ENCODE results near the gene SEMA4B. TPM values are rescaled to one million over a fixed set of nuclear protein-coding genes. Genes with fewer than 3 reads are reported as not detected.

SEMA4B gene
- total RNA-seq, 2 experiments from 2014 or later = 6.8 to 8.6 TPM

GRCh38 chr15:90165157-90165556, 36.0 kb upstream of the SEMA4B start:
- CTCF ChIA-PET = interaction anchor here (0.6 to 2.0 kb wide), 4 partner anchors 19 to 108 kb away, joined by 3 to 8 read pairs (median 4); no protein-coding TSS in a partner anchor
- no peak for DNase-seq
- Mint-ChIP-seq H3K27me3 (ENCODE audit: low read depth) (no peaks in the 10 kb centered on the region), H3K27ac (no peak overlapping the region), H3K36me3 (ENCODE audit: low read depth) (no peaks in the 10 kb centered on the region), H3K4me3 (no peak overlapping the region), H3K4me1 (ENCODE audit: low read depth) (peaks cover 8% of the 10 kb centered on the region), H3K9me3 (no peaks in the 10 kb centered on the region)
- intact Hi-C loops (cut with micrococcal nuclease) = no loop called here

- no peak overlapping the region for H3K4me3 Mint-ChIP-seq
- intact Hi-C loops (cut with micrococcal nuclease) = no loop called here
- peak; percentile 72 for DNase-seq
- CTCF ChIA-PET = interaction anchor here (0.6 to 2.0 kb wide), 5 partner anchors 15 to 57 kb away, joined by 3 to 8 read pairs (median 3); no protein-coding TSS in a partner anchor
- H3K27ac Mint-ChIP-seq = no peak overlapping the region
- peaks cover 8% of the 10 kb centered on the region for H3K4me1 Mint-ChIP-seq (ENCODE audit: low read depth)
- no peaks in the 10 kb centered on the region for H3K36me3 Mint-ChIP-seq (ENCODE audit: low read depth)
- H3K9me3 Mint-ChIP-seq = no peaks in the 10 kb centered on the region
- no peaks in the 10 kb centered on the region for H3K27me3 Mint-ChIP-seq (ENCODE audit: low read depth)
Measured at GRCh38 chr15:90165659-90166489, 35.3 kb upstream of the SEMA4B start.

- Mint-ChIP-seq H3K4me1 (ENCODE audit: low read depth) (peaks cover 8% of the 10 kb centered on the region), H3K9me3 (no peaks in the 10 kb centered on the region), H3K4me3 (no peak overlapping the region), H3K27ac (no peak overlapping the region), H3K27me3 (ENCODE audit: low read depth) (no peaks in the 10 kb centered on the region), H3K36me3 (ENCODE audit: low read depth) (no peaks in the 10 kb centered on the region)
- CTCF ChIA-PET = interaction anchor here (1.0 kb wide), 1 partner anchor 48 kb away, joined by 5 read pairs; no protein-coding TSS in a partner anchor
- no peak for DNase-seq
- intact Hi-C loops (cut with micrococcal nuclease) = no loop called here
Measured at GRCh38 chr15:90167121-90167520, 34.0 kb upstream of the SEMA4B start.

GRCh38 chr15:90171623-90172022, 29.5 kb upstream of the SEMA4B start:
- Mint-ChIP-seq H3K27ac (no peak overlapping the region), H3K27me3 (ENCODE audit: low read depth) (no peaks in the 10 kb centered on the region), H3K4me3 (no peak overlapping the region), H3K9me3 (no peaks in the 10 kb centered on the region), H3K36me3 (ENCODE audit: low read depth) (no peaks in the 10 kb centered on the region), H3K4me1 (ENCODE audit: low read depth) (no peaks in the 10 kb centered on the region)
- intact Hi-C loops (cut with micrococcal nuclease) = no loop called here
- DNase-seq = no peak
- CTCF ChIA-PET = no interaction called here

- intact Hi-C loops (cut with micrococcal nuclease) = no loop called here
- Mint-ChIP-seq H3K27ac (no peak overlapping the region), H3K4me1 (ENCODE audit: low read depth) (no peaks in the 10 kb centered on the region), H3K4me3 (no peak overlapping the region), H3K9me3 (no peaks in the 10 kb centered on the region), H3K27me3 (ENCODE audit: low read depth) (no peaks in the 10 kb centered on the region), H3K36me3 (ENCODE audit: low read depth) (no peaks in the 10 kb centered on the region)
- CTCF ChIA-PET = interaction anchor here (0.6 to 1.2 kb wide), 2 partner anchors 25 to 52 kb away, joined by 3 read pairs; no protein-coding TSS in a partner anchor
- DNase-seq = no peak
Measured at GRCh38 chr15:90173372-90173771, 27.8 kb upstream of the SEMA4B start.

GRCh38 chr15:90174140-90174875, 26.8 kb upstream of the SEMA4B start:
- CTCF ChIA-PET = no interaction called here
- Mint-ChIP-seq H3K27me3 (ENCODE audit: low read depth) (no peaks in the 10 kb centered on the region), H3K4me3 (no peak overlapping the region), H3K27ac (no peak overlapping the region), H3K36me3 (ENCODE audit: low read depth) (no peaks in the 10 kb centered on the region), H3K4me1 (ENCODE audit: low read depth) (no peaks in the 10 kb centered on the region), H3K9me3 (no peaks in the 10 kb centered on the region)
- intact Hi-C loops (cut with micrococcal nuclease) = no loop called here
- no peak for DNase-seq

- intact Hi-C loops (cut with micrococcal nuclease) = no loop called here
- CTCF ChIA-PET = no interaction called here
- DNase-seq = no peak
- no peaks in the 10 kb centered on the region for H3K9me3 Mint-ChIP-seq
- no peak overlapping the region for H3K4me3 Mint-ChIP-seq
- H3K27me3 Mint-ChIP-seq (ENCODE audit: low read depth) = no peaks in the 10 kb centered on the region
- H3K36me3 Mint-ChIP-seq (ENCODE audit: low read depth) = no peaks in the 10 kb centered on the region
- H3K4me1 Mint-ChIP-seq (ENCODE audit: low read depth) = no peaks in the 10 kb centered on the region
- H3K27ac Mint-ChIP-seq = no peak overlapping the region
Measured at GRCh38 chr15:90177012-90177411, 24.1 kb upstream of the SEMA4B start.

- CTCF ChIA-PET = interaction anchor here (0.6 to 0.7 kb wide), 5 partner anchors 15 to 41 kb away, joined by 3 to 6 read pairs (median 3); no protein-coding TSS in a partner anchor
- Mint-ChIP-seq H3K4me3 (no peak overlapping the region), H3K36me3 (ENCODE audit: low read depth) (no peaks in the 10 kb centered on the region), H3K27ac (no peak overlapping the region), H3K27me3 (ENCODE audit: low read depth) (no peaks in the 10 kb centered on the region), H3K4me1 (ENCODE audit: low read depth) (peaks cover under 1% of the 10 kb centered on the region), H3K9me3 (no peaks in the 10 kb centered on the region)
- no peak for DNase-seq
- intact Hi-C loops (cut with micrococcal nuclease) = no loop called here
Measured at GRCh38 chr15:90178468-90179435, 22.4 kb upstream of the SEMA4B start.

- intact Hi-C loops (cut with micrococcal nuclease) = no loop called here
- DNase-seq = no peak
- Mint-ChIP-seq H3K4me1 (ENCODE audit: low read depth) (peaks cover 11% of the 10 kb centered on the region), H3K27me3 (ENCODE audit: low read depth) (no peaks in the 10 kb centered on the region), H3K27ac (no peak overlapping the region), H3K36me3 (ENCODE audit: low read depth) (no peaks in the 10 kb centered on the region), H3K9me3 (no peaks in the 10 kb centered on the region), H3K4me3 (no peak overlapping the region)
- CTCF ChIA-PET = no interaction called here
Measured at GRCh38 chr15:90181776-90182175, 19.4 kb upstream of the SEMA4B start.

- H3K27me3 Mint-ChIP-seq (ENCODE audit: low read depth) = no peaks in the 10 kb centered on the region
- peaks cover 11% of the 10 kb centered on the region for H3K4me1 Mint-ChIP-seq (ENCODE audit: low read depth)
- peak overlapping the region; percentile 2 for H3K27ac Mint-ChIP-seq
- peak overlapping the region; percentile 60 for H3K4me3 Mint-ChIP-seq
- H3K36me3 Mint-ChIP-seq (ENCODE audit: low read depth) = no peaks in the 10 kb centered on the region
- intact Hi-C loops (cut with micrococcal nuclease) = loop anchor here (2.0 kb wide), 1 partner anchor 49 kb away; the partner anchor contains the start of gene CIB1
- no peaks in the 10 kb centered on the region for H3K9me3 Mint-ChIP-seq
- CTCF ChIA-PET = interaction anchor here (0.6 to 1.0 kb wide), 5 partner anchors 19 to 630 kb away, joined by 3 to 7 read pairs (median 4); no protein-coding TSS in a partner anchor
- peak; percentile 21 for DNase-seq
Measured at GRCh38 chr15:90184119-90184785, 16.9 kb upstream of the SEMA4B start.

All from activated naive CD4-positive, alpha-beta T cell treated with anti-CD3 and anti-CD28 coated beads for 36 hours (primary cell).